GM08714 (cell line): ENCODE data around the gene ARFGAP2.

Source experiments
- H3K4me3 ChIP-seq: fragments of 200-500 bp; sonication (Bioruptor generic); 2 replicates; pipeline ENCODE4 v1.5.1; 2014; ENCODE audit warnings: mild to moderate bottlenecking, low read length, inconsistent platforms
- ZNF274 ChIP-seq: IDR thresholded peaks from 2 replicates; pipeline ENCODE4 v1.6.1; 2012; ENCODE audit warnings: mild to moderate bottlenecking, low read depth, low read length

ARFGAP2 gene

GRCh38 chr11:47166368-47166767 is 10.3 kb downstream of the ARFGAP2 start:
- H3K4me3 ChIP-seq = no peak overlapping the region
- TF ChIP-seq ZNF274 = no peak

GRCh38 chr11:47165253-47165840 is 11.3 kb downstream of the ARFGAP2 start:
- TF ChIP-seq ZNF274 = no peak
- no peak overlapping the region for H3K4me3 ChIP-seq

- TF ChIP-seq ZNF274 = no peak
These were observed 12.4 kb downstream of the ARFGAP2 start for GRCh38 chr11:47164321-47164720.

GRCh38 chr11:47163898-47164297 is 12.8 kb downstream of the ARFGAP2 start:
- no peak for TF ChIP-seq ZNF274
- H3K4me3 ChIP-seq = no peak overlapping the region

More at GRCh38 chr11:47164321-47164720, 12.4 kb downstream of the ARFGAP2 start:
- H3K4me3 ChIP-seq = no peak overlapping the region

DNA sequence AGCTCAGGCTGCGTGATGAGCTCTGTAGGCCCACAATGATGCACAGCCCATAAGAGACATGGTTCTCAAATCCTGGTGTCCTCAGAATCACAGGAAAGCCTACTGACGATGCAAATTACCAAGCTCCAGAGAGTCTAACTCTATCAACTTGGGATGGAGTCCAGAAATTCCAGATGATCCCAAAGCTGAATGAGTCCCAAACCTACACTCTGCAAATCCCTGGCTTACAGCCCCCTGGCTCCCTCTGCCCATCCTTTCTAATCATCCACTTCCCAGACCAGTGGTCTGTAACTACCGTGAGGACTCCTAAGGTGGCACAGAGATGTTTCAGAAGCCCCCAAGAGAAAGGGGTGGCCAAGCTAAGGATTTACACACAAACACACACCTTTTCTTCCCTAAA is 13.5 kb downstream of the ARFGAP2 start:
- no peak for TF ChIP-seq ZNF274
- no peak overlapping the region for H3K4me3 ChIP-seq

DNA sequence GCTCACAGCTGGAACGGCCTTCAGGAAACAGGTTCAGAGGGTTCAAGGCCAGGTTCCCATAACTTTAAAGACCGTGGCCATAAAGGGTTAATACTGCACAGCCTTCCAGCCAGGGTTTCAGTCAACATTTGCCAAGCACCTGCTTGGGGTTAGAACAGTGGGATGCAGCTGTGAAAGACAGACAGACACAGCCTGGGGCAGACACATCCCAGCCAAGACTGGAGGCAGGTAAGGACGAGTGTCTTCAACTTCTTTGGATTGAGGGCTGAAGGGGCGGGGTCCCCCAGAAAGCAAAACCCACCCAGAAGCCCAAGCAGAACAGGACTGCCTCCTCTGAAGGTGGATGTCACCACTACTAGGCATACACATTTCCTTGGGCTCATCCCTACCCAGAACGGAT is 14.3 kb downstream of the ARFGAP2 start:
- no peak overlapping the region for H3K4me3 ChIP-seq
- TF ChIP-seq ZNF274 = no peak

GRCh38 chr11:47161890-47162289 is 14.8 kb downstream of the ARFGAP2 start:
- no peak overlapping the region for H3K4me3 ChIP-seq
- TF ChIP-seq ZNF274 = no peak

DNA sequence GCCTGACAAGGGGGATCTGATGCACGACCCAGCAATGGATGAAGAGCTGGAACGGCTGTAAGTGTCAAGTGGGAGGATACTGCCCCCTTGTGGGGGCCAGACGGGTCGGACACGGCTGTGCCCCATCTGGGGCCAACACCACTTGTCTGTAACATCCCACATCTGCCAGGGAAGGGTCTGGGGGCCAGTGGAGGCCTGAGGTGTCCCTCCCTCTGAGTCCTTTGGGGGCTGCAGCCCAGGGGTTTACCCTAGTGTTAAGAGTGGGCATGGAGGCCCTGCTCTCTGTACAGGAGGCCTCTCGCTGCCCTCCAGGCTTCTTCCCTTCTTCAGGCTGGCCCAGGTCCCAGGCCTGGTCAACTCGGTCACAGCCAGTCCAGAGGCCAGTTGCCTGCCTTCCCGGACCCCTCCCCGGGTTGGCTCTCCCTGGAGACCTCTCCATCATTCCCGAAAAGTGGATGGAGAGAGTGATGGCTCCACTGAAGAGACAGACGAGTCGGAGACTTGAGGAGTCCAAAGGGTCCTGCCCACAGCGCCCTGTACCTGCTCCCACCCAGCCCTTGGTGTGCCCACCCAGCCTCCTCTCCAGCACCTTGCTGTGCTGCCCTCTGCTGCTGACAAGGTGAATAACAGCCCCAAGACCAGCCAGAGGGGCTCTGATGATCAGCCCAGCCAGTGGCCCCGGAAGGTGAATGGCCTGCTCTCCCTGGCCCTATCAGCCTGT is 15.4 kb downstream of the ARFGAP2 start:
- no peak for TF ChIP-seq ZNF274
- H3K4me3 ChIP-seq = no peak overlapping the region

DNA sequence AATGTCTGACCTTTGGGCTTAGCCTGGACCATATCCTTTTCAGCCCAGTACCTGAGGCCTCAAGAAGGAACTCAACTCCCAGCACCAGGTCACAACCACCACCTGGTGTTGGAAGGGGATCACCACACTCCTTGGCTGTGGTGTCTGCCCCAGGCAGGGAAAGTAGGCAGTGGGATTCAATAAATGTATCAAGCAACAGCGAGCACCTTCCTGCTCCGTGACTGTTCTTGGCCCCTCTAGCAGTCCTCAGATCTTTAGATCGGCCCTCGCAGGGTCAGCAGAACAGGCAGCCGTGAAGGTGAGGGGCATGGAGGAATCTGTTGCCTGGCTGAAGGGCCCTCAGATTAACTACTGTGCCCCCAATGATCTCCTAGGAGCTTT is 15.9 kb downstream of the ARFGAP2 start:
- TF ChIP-seq ZNF274 = no peak
- no peak overlapping the region for H3K4me3 ChIP-seq

- TF ChIP-seq ZNF274 = no peak
- no peak overlapping the region for H3K4me3 ChIP-seq
These were observed 18.4 kb downstream of the ARFGAP2 start for GRCh38 chr11:47158242-47158641.

- H3K4me3 ChIP-seq = no peak overlapping the region
- TF ChIP-seq ZNF274 = no peak
These were observed 18.9 kb downstream of the ARFGAP2 start for GRCh38 chr11:47157805-47158204.

DNA sequence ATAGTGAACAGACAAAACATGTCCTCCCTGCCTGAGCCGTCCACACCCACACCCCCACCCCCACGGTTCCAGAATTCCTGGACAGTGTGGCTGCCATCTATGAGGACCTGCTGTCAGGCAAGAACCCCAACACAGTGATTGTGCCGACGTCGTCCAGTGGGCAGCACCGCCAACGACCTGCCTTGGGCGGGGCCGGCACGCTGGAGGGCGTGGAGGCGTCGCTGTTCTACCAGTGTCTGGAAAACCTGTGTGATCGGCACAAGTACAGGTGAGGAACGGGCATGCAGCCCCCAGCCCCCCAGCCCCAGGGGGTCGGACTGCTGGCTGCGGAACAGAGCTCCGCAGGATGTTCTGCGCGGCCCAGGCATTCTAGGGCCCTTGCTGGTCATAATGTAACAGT is 19.7 kb downstream of the ARFGAP2 start:
- TF ChIP-seq ZNF274 = no peak

GRCh38 chr11:47156333-47156732 is 20.3 kb downstream of the ARFGAP2 start:
- no peak for TF ChIP-seq ZNF274
- H3K4me3 ChIP-seq = no peak overlapping the region

More for the DNA sequence above, 19.7 kb downstream of the ARFGAP2 start:
- H3K4me3 ChIP-seq = no peak overlapping the region

- TF ChIP-seq ZNF274 = no peak
- H3K4me3 ChIP-seq = no peak overlapping the region
These were observed 20.8 kb downstream of the ARFGAP2 start for GRCh38 chr11:47155879-47156278.
